Measurements from ENCODE around the gene GRIN3B. TPM values are rescaled to one million over a fixed set of nuclear protein-coding genes. Genes with fewer than 3 reads are reported as not detected.

Gene GRIN3B
- total RNA-seq, 6 donors from 2014 or later: 0.06 to 18.9 (median 5.6) TPM

DNA sequence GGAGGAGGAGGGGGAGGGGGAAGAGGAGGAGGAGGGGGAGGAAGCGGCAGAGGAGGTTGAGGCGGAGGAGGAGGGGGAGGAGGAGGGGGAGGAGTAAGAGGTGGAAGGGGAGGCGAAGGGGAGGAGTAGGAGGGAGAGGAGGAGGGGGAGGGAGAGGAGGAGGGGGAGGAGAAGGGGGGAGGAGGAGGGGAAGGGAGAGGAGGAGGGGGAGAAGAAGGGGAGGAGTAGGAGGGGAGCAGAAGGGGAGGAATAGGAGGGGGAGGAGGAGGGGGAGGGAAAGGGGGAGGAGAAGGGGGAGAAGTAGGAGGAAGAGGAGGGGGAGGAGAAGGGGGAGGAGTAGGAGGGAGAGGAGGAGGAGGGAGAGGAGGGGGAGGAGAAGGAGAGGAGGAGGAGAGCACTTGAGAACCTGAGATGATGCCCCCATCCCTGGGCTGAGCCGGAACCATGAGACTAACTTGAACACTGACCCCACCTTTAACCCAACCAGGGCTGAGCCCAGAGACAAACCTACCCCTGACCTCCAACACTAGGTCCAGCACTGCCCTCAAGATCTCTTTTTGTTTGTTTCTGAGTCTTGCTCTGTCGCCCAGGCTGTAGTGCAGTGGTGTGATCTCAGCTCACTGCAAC lies 52.2 kb downstream of the GRIN3B start:
- Histone ChIP-seq H3K27me3 (no peaks in the 10 kb centered on the region), H3K36me3 (peaks cover 0 to 19% (median 3%) of the 10 kb centered on the region in 4 donors), H3K9me3 (peaks cover 6 to 14% (median 10%) of the 10 kb centered on the region in 4 donors), H3K4me3 (no peak overlapping the region), H3K27ac (no peak overlapping the region), H3K4me1 (no peaks in the 10 kb centered on the region)
- no peak for ATAC-seq (ENCODE audit: low FRiP score in 2 of 2)
- TF ChIP-seq, protein P1, sequence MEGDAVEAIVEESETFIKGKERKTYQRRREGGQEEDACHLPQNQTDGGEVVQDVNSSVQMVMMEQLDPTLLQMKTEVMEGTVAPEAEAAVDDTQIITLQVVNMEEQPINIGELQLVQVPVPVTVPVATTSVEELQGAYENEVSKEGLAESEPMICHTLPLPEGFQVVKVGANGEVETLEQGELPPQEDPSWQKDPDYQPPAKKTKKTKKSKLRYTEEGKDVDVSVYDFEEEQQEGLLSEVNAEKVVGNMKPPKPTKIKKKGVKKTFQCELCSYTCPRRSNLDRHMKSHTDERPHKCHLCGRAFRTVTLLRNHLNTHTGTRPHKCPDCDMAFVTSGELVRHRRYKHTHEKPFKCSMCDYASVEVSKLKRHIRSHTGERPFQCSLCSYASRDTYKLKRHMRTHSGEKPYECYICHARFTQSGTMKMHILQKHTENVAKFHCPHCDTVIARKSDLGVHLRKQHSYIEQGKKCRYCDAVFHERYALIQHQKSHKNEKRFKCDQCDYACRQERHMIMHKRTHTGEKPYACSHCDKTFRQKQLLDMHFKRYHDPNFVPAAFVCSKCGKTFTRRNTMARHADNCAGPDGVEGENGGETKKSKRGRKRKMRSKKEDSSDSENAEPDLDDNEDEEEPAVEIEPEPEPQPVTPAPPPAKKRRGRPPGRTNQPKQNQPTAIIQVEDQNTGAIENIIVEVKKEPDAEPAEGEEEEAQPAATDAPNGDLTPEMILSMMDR (IDR thresholded peaks at IDR 0.05): no peak
- TF ChIP-seq POLR2A (IDR thresholded peaks at IDR 0.05): no peak
- no peak for TF ChIP-seq POLR2AphosphoS5 (IDR thresholded peaks at IDR 0.05)
- no peak for TF ChIP-seq EP300 (IDR thresholded peaks at IDR 0.05)
- WGBS, 2 donors: 74 to 83% methylated on average over 2 of the region's 5 CpGs
- no peak for DNase-seq

DNA sequence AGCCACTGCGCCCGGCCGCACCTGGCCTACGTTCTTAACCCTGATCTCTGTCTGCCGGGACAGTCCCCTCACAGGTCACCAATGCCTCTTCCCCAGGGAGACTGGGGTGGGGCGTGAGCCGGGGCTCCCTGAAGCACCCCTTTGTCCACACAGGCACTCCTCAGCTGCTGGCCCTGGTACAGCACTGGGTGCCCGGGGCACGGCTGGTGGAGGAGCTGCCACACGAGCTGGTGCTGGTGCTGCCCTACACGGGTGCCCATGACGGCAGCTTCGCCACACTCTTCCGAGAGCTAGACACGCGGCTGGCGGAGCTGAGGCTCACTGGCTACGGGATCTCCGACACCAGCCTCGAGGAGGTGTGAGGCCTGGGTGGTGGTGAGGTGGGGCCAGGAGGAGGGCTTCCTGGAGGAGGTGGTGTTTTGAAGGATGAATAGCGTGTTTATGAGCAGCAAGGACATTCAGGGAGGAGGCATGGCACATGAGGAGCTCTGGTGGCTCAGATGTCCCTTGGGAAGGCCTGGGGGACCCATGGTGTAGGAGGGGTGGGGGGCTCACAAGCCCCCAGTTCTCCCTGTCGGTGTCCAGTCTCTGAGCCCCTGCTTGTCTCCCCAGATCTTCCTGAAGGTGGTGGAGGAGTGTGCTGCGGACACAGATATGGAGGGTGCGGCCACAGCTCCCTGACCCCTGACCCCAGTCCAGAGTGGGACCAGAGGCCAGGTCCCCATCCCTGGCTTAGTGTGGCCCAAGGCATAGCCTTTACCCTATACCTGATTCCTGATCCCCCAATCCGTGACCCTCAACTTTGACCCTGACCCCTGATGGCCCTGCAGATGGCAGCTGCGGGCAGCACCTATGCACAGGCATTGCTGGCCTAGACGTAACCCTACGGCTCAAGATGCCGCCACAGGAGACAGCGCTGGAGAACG lies 53.2 kb downstream of the GRIN3B start:
- Histone ChIP-seq H3K4me1 (no peaks in the 10 kb centered on the region), H3K4me3 (no peak overlapping the region), H3K27me3 (no peaks in the 10 kb centered on the region), H3K36me3 (peaks cover 0 to 18% (median 3%) of the 10 kb centered on the region in 4 donors), H3K27ac (no peak overlapping the region), H3K9me3 (peaks cover 14 to 24% (median 19%) of the 10 kb centered on the region in 4 donors)
- ATAC-seq (ENCODE audit: low FRiP score in 2 of 2) (no peak), DNase-seq (peak in 1 of 2 donors; percentile 83)
- TF ChIP-seq POLR2A (IDR thresholded peaks at IDR 0.05) (no peak), EP300 (IDR thresholded peaks at IDR 0.05) (no peak), POLR2AphosphoS5 (IDR thresholded peaks at IDR 0.05) (no peak)
- TF ChIP-seq, protein P1 (IDR thresholded peaks at IDR 0.05): no peak
- 91% methylated on average over 20 to 29 of the region's 31 CpGs for WGBS, 2 donors

DNA sequence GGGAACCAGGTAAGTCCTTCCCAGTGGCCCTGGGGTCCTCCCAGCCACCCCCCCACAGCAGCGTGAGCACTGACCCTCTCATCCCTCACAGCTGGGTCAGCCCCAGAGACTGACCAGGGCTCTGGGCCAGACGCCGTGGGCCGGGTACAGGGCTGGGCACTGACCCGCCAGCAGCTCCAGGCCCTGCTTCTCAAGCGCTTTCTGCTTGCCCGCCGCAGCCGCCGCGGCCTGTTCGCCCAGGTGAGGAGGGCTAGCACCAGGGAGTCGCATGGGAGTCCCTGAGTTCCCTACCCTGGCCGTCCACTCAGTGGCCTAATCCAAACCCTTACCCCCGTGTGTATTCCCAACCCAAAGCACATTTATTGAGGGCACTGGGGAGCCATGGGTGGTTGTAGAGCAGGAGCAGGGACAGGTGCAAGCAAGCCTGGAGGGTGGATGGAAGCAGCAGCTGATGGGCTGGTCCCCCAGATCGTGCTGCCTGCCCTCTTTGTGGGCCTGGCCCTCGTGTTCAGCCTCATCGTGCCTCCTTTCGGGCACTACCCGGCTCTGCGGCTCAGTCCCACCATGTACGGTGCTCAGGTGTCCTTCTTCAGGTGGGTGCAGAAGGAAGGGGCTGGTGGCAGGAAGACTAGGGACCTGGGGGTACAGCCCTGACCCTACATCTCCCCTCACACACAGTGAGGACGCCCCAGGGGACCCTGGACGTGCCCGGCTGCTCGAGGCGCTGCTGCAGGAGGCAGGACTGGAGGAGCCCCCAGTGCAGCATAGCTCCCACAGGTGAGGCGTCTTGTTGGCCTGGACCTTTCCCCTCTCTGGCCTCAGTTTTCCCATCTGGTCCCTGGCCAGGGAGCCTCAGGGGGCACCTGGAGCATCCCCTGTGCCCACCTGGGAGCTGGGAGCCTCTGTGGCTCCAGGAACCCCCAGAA lies 54.1 kb downstream of the GRIN3B start:
- peaks cover 0 to 23% (median 3%) of the 10 kb centered on the region in 4 donors for H3K36me3 ChIP-seq
- WGBS, 2 donors: 94% methylated on average over 20 to 28 of the region's 28 CpGs

DNA sequence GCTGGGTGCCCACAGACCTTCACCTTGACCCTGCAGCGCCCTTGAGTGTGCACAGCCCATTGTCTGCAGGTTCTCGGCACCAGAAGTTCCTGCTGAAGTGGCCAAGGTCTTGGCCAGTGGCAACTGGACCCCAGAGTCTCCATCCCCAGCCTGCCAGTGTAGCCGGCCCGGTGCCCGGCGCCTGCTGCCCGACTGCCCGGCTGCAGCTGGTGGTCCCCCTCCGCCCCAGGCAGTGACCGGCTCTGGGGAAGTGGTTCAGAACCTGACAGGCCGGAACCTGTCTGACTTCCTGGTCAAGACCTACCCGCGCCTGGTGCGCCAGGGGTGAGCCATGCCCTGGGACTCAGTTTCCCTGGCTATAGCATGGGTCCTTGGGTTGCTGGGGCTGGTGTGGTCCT lies 54.8 kb downstream of the GRIN3B start:
- 92 to 95% methylated on average over 4 to 6 of the region's 14 CpGs for WGBS, 2 donors
- no peak for TF ChIP-seq POLR2A (IDR thresholded peaks at IDR 0.05)
- TF ChIP-seq, protein P1 (IDR thresholded peaks at IDR 0.05): no peak
- TF ChIP-seq POLR2AphosphoS5 (IDR thresholded peaks at IDR 0.05): no peak
- no peak for TF ChIP-seq EP300 (IDR thresholded peaks at IDR 0.05)
- no peaks in the 10 kb centered on the region for H3K4me1 ChIP-seq
- DNase-seq: peak in 1 of 2 donors; percentile 78
- H3K27me3 ChIP-seq: no peaks in the 10 kb centered on the region
- H3K9me3 ChIP-seq: peaks cover 17 to 28% (median 22%) of the 10 kb centered on the region in 4 donors
- peaks cover 0 to 23% (median 3%) of the 10 kb centered on the region in 4 donors for H3K36me3 ChIP-seq
- ATAC-seq (ENCODE audit: low FRiP score in 2 of 2): no peak
- H3K4me3 ChIP-seq: no peak overlapping the region
- H3K27ac ChIP-seq: no peak overlapping the region

More for the DNA sequence above, 54.1 kb downstream of the GRIN3B start:
- TF ChIP-seq POLR2A (IDR thresholded peaks at IDR 0.05) (no peak), POLR2AphosphoS5 (IDR thresholded peaks at IDR 0.05) (no peak), EP300 (IDR thresholded peaks at IDR 0.05) (no peak)
- TF ChIP-seq, protein P1 (IDR thresholded peaks at IDR 0.05): no peak
- Histone ChIP-seq H3K27me3 (no peaks in the 10 kb centered on the region), H3K27ac (no peak overlapping the region), H3K4me1 (no peaks in the 10 kb centered on the region), H3K9me3 (peaks cover 17 to 28% (median 22%) of the 10 kb centered on the region in 4 donors), H3K4me3 (no peak overlapping the region)
- no peak for ATAC-seq (ENCODE audit: low FRiP score in 2 of 2)
- peak in 1 of 2 donors; percentile 81 for DNase-seq
